Lung (tissue), 12 donors: ENCODE data around the gene CFAP100. TPM values are rescaled to one million over a fixed set of nuclear protein-coding genes. Genes with fewer than 3 reads are reported as not detected.

Source experiments
- ATAC-seq: fragments of 200-7000 bp; cut with Tn5 transposase; one replicate; pipeline ENCODE4 v1.9.1; 2020; ENCODE audit warnings: moderate number of reproducible peaks; ENCODE audit not compliant: insufficient read depth, low FRiP score
- DNase-seq, 3 donors: peaks; one replicate each; pipeline ENCODE4 v3.0.0-alpha.2; 2013 to 2017
- H3K27ac ChIP-seq, 2 donors: one replicate each; pipeline ENCODE4 v1.5.1; 2013; ENCODE audit warnings: mild to moderate bottlenecking in 2 of 2, moderate library complexity in 2 of 2, control low read depth in 1 of 2, inconsistent platforms in 1 of 2, low read depth in 1 of 2, low read length in 1 of 2
- H3K27me3 ChIP-seq, 3 donors: one replicate each; pipeline ENCODE4 v1.5.1; 2013; ENCODE audit warnings: low read length in 2 of 3; ENCODE audit not compliant: control insufficient read depth in 3 of 3, insufficient read depth in 3 of 3
- H3K36me3 ChIP-seq, 4 donors: one replicate each; pipeline ENCODE4 v1.5.1; 2013; ENCODE audit warnings: low read length in 4 of 4, mild to moderate bottlenecking in 1 of 4, moderate library complexity in 1 of 4; ENCODE audit not compliant: control insufficient read depth in 4 of 4, insufficient read depth in 4 of 4
- H3K4me1 ChIP-seq, 5 donors: one replicate each; pipeline ENCODE4 v1.5.1; 2013; ENCODE audit warnings: low read length in 5 of 5, mild to moderate bottlenecking in 2 of 5, moderate library complexity in 1 of 5; ENCODE audit not compliant: control insufficient read depth in 5 of 5, insufficient read depth in 5 of 5
- H3K4me3 ChIP-seq: one replicate; pipeline ENCODE4 v1.5.1; 2013; ENCODE audit warnings: mild to moderate bottlenecking, control low read depth, moderate library complexity
- H3K9ac ChIP-seq, 2 donors: one replicate each; pipeline ENCODE4 v1.5.1; 2013; ENCODE audit warnings: low read length in 2 of 2, control low read depth in 1 of 2; ENCODE audit not compliant: insufficient read depth in 1 of 2
- H3K9me3 ChIP-seq, 4 donors: one replicate each; pipeline ENCODE4 v1.5.1; 2013; ENCODE audit warnings: low read length in 3 of 4, mild to moderate bottlenecking in 1 of 4, moderate library complexity in 1 of 4; ENCODE audit not compliant: control insufficient read depth in 4 of 4, insufficient read depth in 3 of 4
- WGBS, 2 donors: extraction: QIAGEN DNeasy Blood & Tissue Kit; methylation state at CpG; one replicate each; pipeline ENCODE4 v1.1.7; 2013; 5-methylcytosine and 5-hydroxymethylcytosine counted together
- polyA plus RNA-seq, 2 donors: library from polyadenylated mRNA; stranded (reverse); fragments of 200-250 nt; gene quantifications; one replicate each; pipeline ENCODE4 v1.2.1, GENCODE V29; 2013
- total RNA-seq, 2 donors: library from RNA; depleted of rRNA in 1 of 2; stranded (reverse); fragments of >200 nt in 1 of 2; gene quantifications; one replicate each; pipeline ENCODE4 v1.2.1, GENCODE V29; 2014 to 2021
- TF ChIP-seq, protein P1 (sequence below): IDR thresholded peaks from 2 replicates; pipeline ENCODE4 v1.5.1; 2012; ENCODE audit warnings: mild to moderate bottlenecking; ENCODE audit errors: control extremely low read depth, extremely low read depth
- donor health status: control.
- donor health status: control.
- donor health status: Bipolar disorder and iron deficiency.
- donor health status: healthy.
- donor health status: DM: yes; HTN: yes; CAD: no.

Gene CFAP100
- total and polyA plus RNA-seq, 4 donors, result 7.7 to 31.9 (median 11.5) TPM

DNA sequence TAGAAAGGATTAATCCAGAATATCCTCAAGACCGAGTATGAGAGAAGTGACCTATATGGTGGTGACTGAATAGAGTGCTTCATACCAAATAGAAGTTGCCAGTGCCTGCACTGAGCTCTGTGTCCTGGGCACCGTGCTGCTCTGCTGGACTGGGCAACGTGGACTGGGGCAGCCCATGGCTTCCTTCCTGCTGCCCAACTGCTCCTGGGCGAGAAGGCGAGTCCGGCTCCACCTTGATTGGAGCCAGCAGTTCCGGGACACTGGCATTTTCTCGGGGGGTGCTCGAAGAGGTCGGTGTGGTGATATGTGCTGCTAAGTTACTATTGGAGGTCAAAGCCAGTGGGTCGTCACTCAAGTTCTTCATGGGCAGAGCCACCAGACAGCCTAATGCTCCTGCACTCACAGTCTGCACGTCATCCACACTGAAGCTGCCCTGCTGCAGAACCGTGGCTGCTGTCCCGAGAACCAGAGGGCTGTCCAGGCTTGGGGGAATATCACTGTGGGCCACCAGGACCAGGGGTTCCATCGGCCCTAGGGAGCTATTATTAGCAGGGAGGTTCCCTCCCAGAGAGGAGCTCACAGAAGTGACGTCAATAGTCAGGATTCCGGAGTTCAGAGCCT is 66.9 kb downstream of the CFAP100 start:
- Histone ChIP-seq H3K27me3 (no peaks in the 10 kb centered on the region), H3K27ac (no peak overlapping the region), H3K9me3 (no peaks in the 10 kb centered on the region), H3K4me3 (no peak overlapping the region), H3K9ac (no peak overlapping the region), H3K4me1 (no peaks in the 10 kb centered on the region), H3K36me3 (peaks cover 29 to 69% (median 47%) of the 10 kb centered on the region in 4 donors)
- WGBS, 2 donors, result 93 to 94% methylated on average over 17 of the region's 17 CpGs
- TF ChIP-seq, protein P1, sequence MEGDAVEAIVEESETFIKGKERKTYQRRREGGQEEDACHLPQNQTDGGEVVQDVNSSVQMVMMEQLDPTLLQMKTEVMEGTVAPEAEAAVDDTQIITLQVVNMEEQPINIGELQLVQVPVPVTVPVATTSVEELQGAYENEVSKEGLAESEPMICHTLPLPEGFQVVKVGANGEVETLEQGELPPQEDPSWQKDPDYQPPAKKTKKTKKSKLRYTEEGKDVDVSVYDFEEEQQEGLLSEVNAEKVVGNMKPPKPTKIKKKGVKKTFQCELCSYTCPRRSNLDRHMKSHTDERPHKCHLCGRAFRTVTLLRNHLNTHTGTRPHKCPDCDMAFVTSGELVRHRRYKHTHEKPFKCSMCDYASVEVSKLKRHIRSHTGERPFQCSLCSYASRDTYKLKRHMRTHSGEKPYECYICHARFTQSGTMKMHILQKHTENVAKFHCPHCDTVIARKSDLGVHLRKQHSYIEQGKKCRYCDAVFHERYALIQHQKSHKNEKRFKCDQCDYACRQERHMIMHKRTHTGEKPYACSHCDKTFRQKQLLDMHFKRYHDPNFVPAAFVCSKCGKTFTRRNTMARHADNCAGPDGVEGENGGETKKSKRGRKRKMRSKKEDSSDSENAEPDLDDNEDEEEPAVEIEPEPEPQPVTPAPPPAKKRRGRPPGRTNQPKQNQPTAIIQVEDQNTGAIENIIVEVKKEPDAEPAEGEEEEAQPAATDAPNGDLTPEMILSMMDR, result no peak
- no peak for ATAC-seq
- DNase-seq, result peak in 1 of 3 donors; percentile 5

DNA sequence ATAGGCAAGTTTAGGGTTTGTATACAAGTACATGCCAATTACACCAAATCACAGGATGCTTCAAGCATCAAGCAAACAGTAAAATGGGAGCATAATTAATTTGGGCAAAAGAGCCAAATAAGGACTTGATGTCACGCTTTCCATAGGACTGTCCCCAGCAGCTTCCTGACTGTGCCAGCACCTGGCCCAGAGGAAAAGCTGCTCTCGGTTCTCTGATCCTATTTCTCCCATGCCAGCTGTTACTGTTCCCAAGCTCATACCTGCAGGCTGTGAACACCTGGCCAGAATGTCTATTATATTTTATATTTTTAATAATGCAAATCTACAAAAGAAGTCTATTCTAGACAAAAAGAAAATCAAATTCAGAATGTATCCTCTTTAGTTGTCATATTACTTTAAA is 68.8 kb downstream of the CFAP100 start:
- Histone ChIP-seq H3K9ac (no peak overlapping the region), H3K27me3 (no peaks in the 10 kb centered on the region), H3K36me3 (peaks cover 24 to 73% (median 49%) of the 10 kb centered on the region in 4 donors), H3K9me3 (peaks cover 0 to under 1% (median 0%) of the 10 kb centered on the region in 4 donors), H3K27ac (no peak overlapping the region), H3K4me3 (no peak overlapping the region), H3K4me1 (peaks cover 0 to 7% (median 0%) of the 10 kb centered on the region in 5 donors)
- TF ChIP-seq, protein P1, result no peak
- WGBS, 2 donors, result 98 to 99% methylated on average over 2 of the region's 2 CpGs
- DNase-seq (no peak), ATAC-seq (no peak)

DNA sequence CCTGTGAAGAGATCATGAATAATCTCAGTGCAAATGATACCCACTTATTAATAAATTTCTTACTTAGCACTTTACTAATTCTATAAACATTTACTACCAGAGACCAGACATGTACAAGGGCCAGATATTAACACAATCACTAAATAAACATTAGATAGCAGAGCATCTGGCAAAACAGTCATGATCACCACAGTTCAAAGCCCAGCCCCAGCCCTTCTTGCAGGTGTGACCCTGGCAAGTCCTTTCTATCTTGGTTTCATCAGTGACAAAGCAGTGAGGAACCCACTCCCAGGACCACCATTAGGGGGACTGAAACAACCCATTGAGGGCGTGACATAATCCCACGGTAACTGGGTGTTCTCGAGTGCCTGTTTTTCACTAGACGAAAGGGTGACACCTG is 69.4 kb downstream of the CFAP100 start:
- peaks cover 24 to 78% (median 54%) of the 10 kb centered on the region in 4 donors for H3K36me3 ChIP-seq
- ATAC-seq, result no peak

More for the DNA sequence above, 69.4 kb downstream of the CFAP100 start:
- peak in 1 of 3 donors; percentile 3 for DNase-seq
- peaks cover 0 to 2% (median 0%) of the 10 kb centered on the region in 4 donors for H3K9me3 ChIP-seq
- no peak overlapping the region for H3K4me3 ChIP-seq
- H3K9ac ChIP-seq, result no peak overlapping the region
- 87 to 91% methylated on average over 4 of the region's 4 CpGs for WGBS, 2 donors
- H3K27me3 ChIP-seq, result no peaks in the 10 kb centered on the region
- TF ChIP-seq, protein P1, result no peak
- peaks cover 0 to 11% (median 0%) of the 10 kb centered on the region in 5 donors for H3K4me1 ChIP-seq
- no peak overlapping the region for H3K27ac ChIP-seq
